GM18507 (cell line): ENCODE results near the gene AMIGO3.
A peak's percentile ranks its signal among the peaks of the same experiment; 100 is the strongest.
"Not testable (repeated sequence)": the region's sequence is repeated elsewhere in the genome, so short reads cannot be mapped to it uniquely, and the experiment has no call there.

Source experiments
- DNase-seq: peaks from one replicate; pipeline ENCODE4 v3.0.0; 2011; ENCODE audit warnings: low read depth; ENCODE audit not compliant: insufficient read length; ENCODE audit errors: extremely low spot score
- FAIRE-seq: peaks from 2 replicates; lab custom pipeline; 2011; peaks lifted over from hg19 to GRCh38; lab: Jason Lieb, UNC

AMIGO3 gene

GRCh38 chr3:49719214-49719884 lies at the start of gene AMIGO3:
TSS of gene AMIGO3 (minus strand) at chr3:49719684. CDS start at chr3:49719465, 219 bp downstream.
- DNase-seq: peak; percentile 89
- FAIRE-seq: peak; percentile 91

GRCh38 chr3:49763981-49764380 lies 44.5 kb upstream of the AMIGO3 start:
- FAIRE-seq (no peak), DNase-seq (no peak)

- DNase-seq (no peak), FAIRE-seq (no peak)
Measured at GRCh38 chr3:49761661-49762060, 42.2 kb upstream of the AMIGO3 start.

GRCh38 chr3:49759226-49759625 lies 39.7 kb upstream of the AMIGO3 start:
- FAIRE-seq: no peak

GRCh38 chr3:49757197-49757596 lies 37.7 kb upstream of the AMIGO3 start:
- DNase-seq (no peak), FAIRE-seq (no peak)

More at GRCh38 chr3:49759226-49759625, 39.7 kb upstream of the AMIGO3 start:
- no peak for DNase-seq

GRCh38 chr3:49756036-49756435 lies 36.6 kb upstream of the AMIGO3 start:
- DNase-seq (no peak), FAIRE-seq (no peak)

- no peak for FAIRE-seq
- DNase-seq: no peak
Measured at GRCh38 chr3:49754536-49754935, 35.1 kb upstream of the AMIGO3 start.

- DNase-seq: no peak
- FAIRE-seq: no peak
Measured at GRCh38 chr3:49751501-49751900, 32.0 kb upstream of the AMIGO3 start.

GRCh38 chr3:49750056-49750455 lies 30.6 kb upstream of the AMIGO3 start:
- no peak for DNase-seq
- FAIRE-seq: no peak

- DNase-seq, FAIRE-seq: not testable (repeated sequence)
Measured at GRCh38 chr3:49748874-49749273, 29.4 kb upstream of the AMIGO3 start.

- DNase-seq: no peak
- no peak for FAIRE-seq
Measured at GRCh38 chr3:49747792-49748480, 28.5 kb upstream of the AMIGO3 start.

GRCh38 chr3:49745986-49746385 lies 26.5 kb upstream of the AMIGO3 start:
- DNase-seq (no peak), FAIRE-seq (no peak)

GRCh38 chr3:49740427-49740826 lies 20.9 kb upstream of the AMIGO3 start:
- DNase-seq (no peak), FAIRE-seq (no peak)

- no peak for DNase-seq
- FAIRE-seq: no peak
Measured at GRCh38 chr3:49738067-49738713, 18.7 kb upstream of the AMIGO3 start.

GRCh38 chr3:49734752-49735151 lies 15.3 kb upstream of the AMIGO3 start:
- DNase-seq (no peak), FAIRE-seq (no peak)

- DNase-seq: no peak
- FAIRE-seq: no peak
Measured at GRCh38 chr3:49733551-49733950, 14.1 kb upstream of the AMIGO3 start.

GRCh38 chr3:49732597-49732996 lies 13.1 kb upstream of the AMIGO3 start:
- DNase-seq (no peak), FAIRE-seq (no peak)

GRCh38 chr3:49729966-49730609 lies 10.6 kb upstream of the AMIGO3 start:
- FAIRE-seq: no peak
- no peak for DNase-seq

- FAIRE-seq (no peak), DNase-seq (no peak)
Measured at GRCh38 chr3:49727924-49728361, 8.5 kb upstream of the AMIGO3 start.
